HFF-Myc (cell line): ENCODE results near the gene STK4.

Experiments used
- DNase-seq: peaks from one replicate; pipeline ENCODE4 v3.0.0-alpha.2; 2011; ENCODE audit warnings: low read depth; ENCODE audit errors: extremely low read depth
- H3K4me3 ChIP-seq: replicated peaks from 2 replicates; pipeline ENCODE4 v1.5.1; 2011; ENCODE audit warnings: low read depth, mild to moderate bottlenecking, control low read depth, low read length
- CTCF ChIP-seq: IDR thresholded peaks from 2 replicates; pipeline ENCODE4 v1.5.1; 2012; ENCODE audit warnings: mild to moderate bottlenecking, low read depth, low read length, control low read depth; ENCODE audit errors: missing control alignments

Gene STK4

GRCh38 chr20:44924541-44924940, 41.8 kb upstream of the STK4 start:
- H3K4me3 ChIP-seq: no peak overlapping the region
- TF ChIP-seq CTCF: no peak
- DNase-seq: no peak

GRCh38 chr20:44928595-44928994, 37.7 kb upstream of the STK4 start:
- TF ChIP-seq CTCF: no peak
- no peak for DNase-seq
- no peak overlapping the region for H3K4me3 ChIP-seq

- DNase-seq: no peak
- no peak for TF ChIP-seq CTCF
- H3K4me3 ChIP-seq: no peak overlapping the region
Measured at GRCh38 chr20:44930517-44931168, 35.7 kb upstream of the STK4 start.

- no peak for DNase-seq
- H3K4me3 ChIP-seq: no peak overlapping the region
- TF ChIP-seq CTCF: no peak
Measured at GRCh38 chr20:44931911-44932310, 34.4 kb upstream of the STK4 start.

GRCh38 chr20:44932916-44933315, 33.4 kb upstream of the STK4 start:
- H3K4me3 ChIP-seq: no peak overlapping the region
- TF ChIP-seq CTCF: no peak
- no peak for DNase-seq

GRCh38 chr20:44936510-44936909, 29.8 kb upstream of the STK4 start:
- no peak for TF ChIP-seq CTCF
- DNase-seq: no peak
- H3K4me3 ChIP-seq: no peak overlapping the region

GRCh38 chr20:44938637-44939036, 27.7 kb upstream of the STK4 start:
- H3K4me3 ChIP-seq: no peak overlapping the region
- no peak for TF ChIP-seq CTCF
- no peak for DNase-seq
